Measurements from ENCODE around the gene RSRP1.
"Not testable (repeated sequence)": the region's sequence is repeated elsewhere in the genome, so short reads cannot be mapped to it uniquely, and the experiment has no call there.

RSRP1 gene

DNA sequence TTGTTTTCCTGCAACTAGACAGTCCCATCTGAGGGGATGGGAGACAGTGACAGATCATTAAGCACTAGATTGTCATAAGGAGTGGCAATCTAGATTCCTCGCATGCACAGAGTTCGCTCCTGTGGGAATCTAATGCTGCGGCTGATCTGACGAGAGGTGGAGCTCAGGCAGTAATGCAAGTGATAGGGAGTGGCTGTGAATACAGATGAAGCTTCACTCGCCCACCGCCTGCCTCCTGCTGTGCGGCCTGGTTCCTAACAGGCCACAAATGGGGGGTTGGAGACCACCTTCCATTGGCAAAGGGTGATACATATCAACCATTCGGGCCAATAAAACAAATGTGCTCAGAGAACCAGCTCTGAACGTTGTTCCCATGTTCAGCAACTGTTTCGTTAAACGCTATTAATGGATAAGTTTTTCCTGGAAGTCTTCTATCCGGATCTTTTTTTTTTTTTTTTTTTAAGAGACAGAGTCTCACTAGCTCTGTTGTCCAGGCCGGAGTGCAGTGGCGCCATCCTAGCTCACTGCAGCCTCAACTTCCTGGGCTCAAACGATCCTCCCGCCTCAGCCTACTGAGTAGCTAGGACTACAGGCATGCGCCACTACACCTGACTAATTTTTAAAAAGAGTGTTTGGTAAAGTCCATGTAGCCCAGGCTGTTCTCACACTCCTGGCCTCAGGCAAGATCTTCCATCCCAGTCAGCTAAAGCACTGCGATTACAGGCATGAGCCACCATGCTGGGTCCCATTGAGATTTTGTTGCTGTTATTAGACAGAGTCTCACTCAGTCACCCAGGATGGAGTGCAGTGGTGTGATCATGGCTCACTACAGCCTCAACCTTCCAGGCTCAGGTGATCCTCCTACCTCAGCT, 8.7 kb upstream of the RSRP1 start:
- no peak for DNase-seq

DNA sequence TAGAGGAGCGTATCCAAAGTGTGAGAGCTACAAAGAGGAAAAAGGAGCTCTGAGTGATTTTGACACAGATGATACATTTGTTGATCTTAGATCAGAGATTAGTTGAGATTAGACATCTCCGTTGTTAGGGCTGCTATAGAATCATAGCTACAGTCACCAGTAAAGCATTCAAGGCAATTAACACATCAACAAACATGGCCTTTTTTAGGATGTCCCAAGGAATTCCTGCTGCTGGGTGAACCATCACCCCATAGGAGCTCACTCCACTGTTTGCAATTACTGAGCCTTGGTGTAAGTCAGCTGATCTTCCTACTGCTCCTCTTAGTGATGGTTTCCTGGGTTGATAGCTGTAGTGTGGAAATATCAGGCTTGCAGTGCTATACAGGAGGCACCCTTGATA, 6.7 kb upstream of the RSRP1 start:
- DNase-seq, result no peak

GRCh38 chr1:25247829-25248754, 838 bp upstream of the RSRP1 start:
- no peak for DNase-seq

- peak; percentile 53 for DNase-seq
These were observed 642 bp downstream of the RSRP1 start for GRCh38 chr1:25246600-25247023.

DNA sequence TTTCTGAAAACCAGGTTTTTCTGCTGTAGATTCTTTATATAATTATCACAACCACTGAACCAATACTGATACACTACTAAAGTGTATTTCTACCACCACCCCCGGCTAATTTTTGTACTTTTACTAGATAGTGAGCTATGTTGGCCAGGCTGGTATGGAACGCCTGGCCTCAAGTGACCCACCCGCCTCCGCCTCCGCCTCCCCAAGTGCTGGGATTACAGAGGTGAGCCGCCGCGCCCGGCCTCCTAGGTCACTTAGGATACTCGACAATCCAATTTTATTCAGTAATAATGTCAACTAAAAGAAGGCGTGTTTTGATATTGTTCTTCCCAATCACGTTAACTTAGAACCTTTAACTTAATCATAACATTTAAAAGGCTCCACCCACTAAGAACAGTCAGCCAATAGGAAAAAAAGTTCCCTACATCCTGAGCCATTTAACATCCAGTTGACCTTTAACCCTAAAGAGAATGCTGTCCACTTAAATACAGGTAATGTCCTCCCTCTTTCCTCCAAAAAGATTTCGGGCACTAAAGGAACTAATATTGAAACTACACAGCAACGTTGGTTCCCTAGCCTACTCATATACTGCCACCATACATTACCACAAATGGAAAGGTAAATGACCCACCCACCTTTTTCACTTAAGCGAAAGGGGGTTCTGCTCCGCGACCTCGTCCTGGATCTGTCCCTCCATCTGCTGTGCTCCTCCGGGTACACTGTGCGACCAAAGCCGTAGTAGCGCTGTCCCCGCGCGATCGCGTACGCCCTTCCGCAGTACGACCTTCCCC, 1.2 kb downstream of the RSRP1 start:
- no peak for DNase-seq

DNA sequence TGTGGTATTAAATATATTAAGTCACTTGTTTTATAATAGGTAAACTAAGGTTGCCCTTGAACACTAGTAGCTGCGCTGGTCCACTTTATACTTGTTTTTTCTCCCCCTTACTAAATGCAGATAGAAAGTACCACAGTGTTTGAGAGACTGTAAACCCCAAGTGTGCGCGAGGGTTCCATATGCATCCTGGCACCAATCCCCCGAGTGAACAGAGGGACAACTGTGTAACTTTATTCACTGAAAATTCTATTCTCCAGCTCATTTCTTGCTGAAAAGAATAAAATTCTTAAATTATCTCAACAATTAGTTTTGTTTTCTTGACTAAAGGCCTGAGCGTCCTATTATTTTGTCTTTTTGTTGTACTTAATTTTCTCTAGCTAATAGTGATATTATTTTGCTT, 1.9 kb downstream of the RSRP1 start:
- DNase-seq, result no peak

- no peak for DNase-seq
These were observed 3.3 kb downstream of the RSRP1 start for GRCh38 chr1:25243907-25244306.

DNA sequence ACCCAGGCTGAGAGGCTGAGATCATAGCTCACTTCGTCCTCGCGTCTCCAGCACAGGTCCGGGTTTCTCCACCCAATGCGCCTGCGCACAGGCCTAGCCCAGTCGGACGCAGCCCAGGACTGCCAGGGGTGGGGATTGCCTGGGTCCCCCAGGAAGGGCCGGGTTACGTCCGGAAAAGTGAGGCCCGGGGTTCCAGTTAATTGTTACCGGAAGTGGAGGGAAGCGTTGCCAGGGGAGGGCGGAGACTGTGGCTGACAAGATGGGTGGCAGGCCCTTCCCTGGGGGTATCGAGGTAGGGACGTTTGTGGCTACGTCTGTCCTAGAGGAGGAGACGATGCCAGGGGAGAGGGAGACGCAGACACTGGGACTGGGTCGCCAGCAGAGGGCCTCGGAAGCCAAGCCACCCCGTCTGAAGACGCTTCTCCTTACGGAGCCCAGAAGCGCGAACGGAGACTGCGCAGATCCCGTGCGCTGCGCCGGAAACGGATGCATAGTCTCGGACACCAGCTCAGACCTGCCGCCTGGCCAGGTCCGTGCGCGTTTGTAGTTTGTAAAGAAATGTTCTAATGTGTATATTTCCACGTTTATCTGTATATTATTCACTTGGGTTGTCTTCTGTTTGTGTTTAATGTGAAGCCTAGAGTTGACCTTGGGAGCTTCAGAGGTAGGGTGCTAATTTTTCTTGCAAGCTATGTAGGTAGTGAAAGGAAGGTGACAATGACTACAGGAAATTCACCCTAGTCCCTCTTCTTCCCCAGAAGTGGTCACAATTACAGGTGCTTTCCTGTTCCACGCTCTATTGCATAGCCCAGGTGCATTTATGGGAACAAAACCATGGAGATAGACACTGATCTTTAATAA, 7.3 kb downstream of the RSRP1 start:
- peak; percentile 96 for DNase-seq

- no peak for DNase-seq
These were observed 9.2 kb downstream of the RSRP1 start for GRCh38 chr1:25238046-25238445.

DNA sequence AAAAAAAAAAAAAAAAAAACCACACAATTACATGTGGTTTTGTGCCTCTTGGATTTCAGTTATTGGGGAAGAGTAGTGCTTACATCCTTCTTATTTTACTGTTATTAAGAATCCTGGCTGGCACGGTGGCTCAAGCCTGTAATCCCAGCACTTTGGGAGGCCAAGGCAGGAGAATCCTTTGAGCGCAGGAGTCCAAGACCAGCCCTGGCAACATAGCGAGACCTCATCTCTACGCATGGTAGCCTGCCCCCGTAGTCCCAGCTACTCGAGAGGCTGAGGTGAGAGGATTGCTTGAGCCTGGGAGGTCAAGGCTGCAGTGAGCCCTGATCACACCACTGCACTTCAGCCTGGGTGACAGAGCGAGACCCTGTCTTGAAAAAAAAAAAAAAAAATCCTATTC, 11.0 kb downstream of the RSRP1 start:
- DNase-seq, result not testable (repeated sequence)

GRCh38 chr1:25235411-25235810, 11.8 kb downstream of the RSRP1 start:
- not testable (repeated sequence) for DNase-seq

DNA sequence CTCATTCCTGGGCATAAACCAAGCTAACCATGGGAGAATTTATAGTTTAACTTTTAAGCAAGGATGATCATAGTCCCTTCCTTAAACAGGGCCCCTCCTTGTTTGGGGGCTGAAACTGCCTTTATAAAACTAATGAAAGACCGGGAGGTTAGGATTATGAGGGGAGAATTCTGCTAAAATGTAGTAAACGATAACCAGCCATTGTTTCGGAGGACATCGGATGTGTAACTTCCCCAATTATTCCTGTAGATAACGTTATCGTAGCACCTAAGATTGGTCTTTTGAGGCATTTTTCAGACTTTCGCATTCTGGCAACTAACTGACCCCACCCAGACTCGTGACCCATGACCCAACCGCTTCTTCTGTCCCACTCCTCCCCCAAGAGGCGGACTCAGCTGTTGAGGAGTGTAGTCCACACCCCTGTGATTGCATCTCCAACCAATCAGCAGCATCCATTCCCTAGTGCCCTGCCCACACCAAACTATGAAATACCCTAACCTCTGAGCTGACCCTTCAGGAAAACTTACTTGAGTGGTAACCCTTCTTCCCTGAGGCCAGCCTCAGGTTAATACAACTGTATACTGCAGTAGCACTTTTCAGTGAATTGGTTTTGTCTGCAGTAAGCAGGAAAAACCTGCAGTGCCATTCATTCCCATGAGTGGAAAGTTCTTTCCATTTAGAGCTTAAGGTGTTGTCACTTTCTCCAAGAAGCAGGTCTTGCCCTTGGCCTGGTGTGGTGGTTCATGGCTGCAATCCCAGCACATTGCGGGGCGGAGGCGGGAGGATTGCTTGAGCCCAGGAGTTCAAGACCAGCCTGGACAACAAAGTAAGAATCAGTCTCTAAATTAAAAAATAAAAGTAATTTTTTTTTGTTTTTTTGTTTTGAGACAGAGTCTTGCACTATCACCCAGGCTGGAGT, 14.1 kb downstream of the RSRP1 start:
- DNase-seq, result peak; percentile 87

- DNase-seq, result peak; percentile 96
These were observed 15.0 kb downstream of the RSRP1 start, which contains the start of gene SYF2 for GRCh38 chr1:25232027-25232865. Gene SYF2, minus strand, starts transcription at chr1:25232502. Its CDS starts 35 bp downstream, at chr1:25232467.

- DNase-seq, result no peak
These were observed 23.8 kb downstream of the RSRP1 start for GRCh38 chr1:25223471-25223870.

DNA sequence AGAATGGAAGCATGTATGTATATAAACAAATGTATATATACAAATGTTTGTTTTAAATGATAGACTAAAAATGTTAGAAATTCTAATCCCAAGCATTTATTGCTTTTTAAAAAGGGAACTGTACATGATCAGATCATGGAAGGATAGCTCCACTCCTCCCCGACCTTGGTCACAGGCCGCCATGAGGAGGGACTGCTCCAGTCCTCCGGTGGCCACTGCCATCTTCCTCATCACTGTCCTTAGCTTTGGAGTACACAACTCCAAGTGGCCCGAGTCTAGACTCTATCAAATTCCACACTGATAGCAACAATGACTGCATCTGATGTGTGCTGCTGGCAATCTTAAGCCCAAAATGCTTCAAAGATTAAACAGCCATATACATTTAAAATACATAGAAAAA, 24.6 kb downstream of the RSRP1 start:
- no peak for DNase-seq

DNA sequence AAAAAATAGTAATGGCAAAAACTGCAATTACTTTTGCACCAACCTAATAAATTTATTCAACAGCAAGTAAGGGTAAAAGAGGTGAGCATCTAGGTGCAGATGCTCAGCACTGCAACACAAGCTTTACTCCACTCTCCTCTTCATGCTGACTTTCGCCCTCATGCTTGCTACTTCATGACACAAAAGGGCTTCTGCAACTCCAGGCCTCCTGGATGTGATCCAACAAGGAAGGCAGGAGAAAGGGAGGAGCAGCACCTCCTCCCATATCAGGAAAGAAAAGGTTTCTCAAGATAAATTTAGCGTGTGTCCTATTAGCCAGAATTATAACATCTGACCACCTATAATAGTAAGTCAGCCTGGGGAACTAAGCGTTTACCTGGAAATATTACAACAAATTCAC, 26.6 kb downstream of the RSRP1 start:
- no peak for DNase-seq

GRCh38 chr1:25219661-25220251, 27.5 kb downstream of the RSRP1 start:
- DNase-seq, result no peak

GRCh38 chr1:25217598-25218232, 29.5 kb downstream of the RSRP1 start:
- no peak for DNase-seq

- no peak for DNase-seq
These were observed 30.2 kb downstream of the RSRP1 start for GRCh38 chr1:25217015-25217414.

Measured in femur (tissue), 1 donor.